Upper lobe of right lung (tissue), 1 donor: ENCODE measurements around the gene EFCAB5. TPM values are rescaled to one million over a fixed set of nuclear protein-coding genes. Genes with fewer than 3 reads are reported as not detected.
"Not testable (repeated sequence)": the region's sequence is repeated elsewhere in the genome, so short reads cannot be mapped to it uniquely, and the experiment has no call there.

Source experiments
- ATAC-seq: fragments of 200-7000 bp; cut with Tn5 transposase; one replicate; pipeline ENCODE4 v1.9.1; 2020; ENCODE audit warnings: mild to moderate bottlenecking, moderate library complexity
- DNase-seq: peaks from one replicate; pipeline ENCODE4 v3.0.0-alpha.2; 2020
- H3K27ac ChIP-seq: fragments of 200-600 bp; one replicate; pipeline ENCODE4 v1.8.0; 2022
- H3K27me3 ChIP-seq: fragments of 200-600 bp; one replicate; pipeline ENCODE4 v1.8.0; 2022; ENCODE audit warnings: mild to moderate bottlenecking
- H3K36me3 ChIP-seq: fragments of 200-600 bp; one replicate; pipeline ENCODE4 v1.8.0; 2022
- H3K4me1 ChIP-seq: fragments of 200-600 bp; one replicate; pipeline ENCODE4 v1.8.0; 2022
- H3K4me3 ChIP-seq: fragments of 200-600 bp; one replicate; pipeline ENCODE4 v1.8.0; 2022; ENCODE audit warnings: mild to moderate bottlenecking
- H3K9me3 ChIP-seq: fragments of 200-600 bp; one replicate; pipeline ENCODE4 v1.8.0; 2022
- intact Hi-C: fragments of 100-400 bp; cut with DNase I; formaldehyde crosslinking; loops from one replicate; pipeline ENCODE4 v1.11.0; 2022
- long read RNA-seq: library from polyadenylated mRNA; unstranded; transcript quantifications from one replicate; pipeline ENCODE4 v2.0.0, GENCODE V29; 2021
- total RNA-seq: library from RNA; stranded (reverse); fragmentation: NEBNext Ultra II Directional; extraction: Animal tissue kit (Norgen Biotek cat#: 25700); gene quantifications from one replicate; pipeline ENCODE4 v1.2.1, GENCODE V29; 2021
- TF ChIP-seq, protein P1 (sequence below): fragments of 200-600 bp; IDR thresholded peaks from one replicate; pipeline ENCODE4 v1.8.0; 2022; ENCODE audit warnings: antibody characterized with exemption
- donor health status: DM: no; HTN: yes; CAD: no; lungs with severe emphysema.

EFCAB5 gene
- 1.1 TPM for total RNA-seq
- long read RNA-seq, partial matches to known transcripts = 0 of 1 reads
- long read RNA-seq, other reads (novel, unspliced or antisense) = 1 of 1 reads

DNA sequence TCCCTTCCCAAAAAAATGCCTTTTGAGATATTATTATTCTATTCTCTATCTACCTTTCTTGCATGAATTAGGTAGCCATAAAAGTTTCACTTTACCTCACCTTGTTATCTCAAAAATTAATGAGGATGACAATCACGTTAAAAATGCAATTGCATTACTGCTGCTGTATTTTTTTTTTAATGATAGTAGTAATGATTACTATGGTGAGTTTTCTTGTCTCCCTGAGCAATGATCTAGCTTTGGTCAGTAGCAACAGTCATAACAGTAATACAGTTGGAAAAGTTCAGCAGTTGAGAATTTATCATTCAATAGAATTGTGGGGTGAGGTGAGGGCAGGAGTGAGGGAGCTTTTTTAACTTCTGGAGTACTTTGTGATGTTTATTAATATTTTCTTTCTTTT lies at the start of gene EFCAB5:
TSS of gene EFCAB5 (plus strand) at position 301 of the 400 bp plus-strand sequence. CDS start 163 bp downstream, outside the sequence.
- TF ChIP-seq, protein P1, sequence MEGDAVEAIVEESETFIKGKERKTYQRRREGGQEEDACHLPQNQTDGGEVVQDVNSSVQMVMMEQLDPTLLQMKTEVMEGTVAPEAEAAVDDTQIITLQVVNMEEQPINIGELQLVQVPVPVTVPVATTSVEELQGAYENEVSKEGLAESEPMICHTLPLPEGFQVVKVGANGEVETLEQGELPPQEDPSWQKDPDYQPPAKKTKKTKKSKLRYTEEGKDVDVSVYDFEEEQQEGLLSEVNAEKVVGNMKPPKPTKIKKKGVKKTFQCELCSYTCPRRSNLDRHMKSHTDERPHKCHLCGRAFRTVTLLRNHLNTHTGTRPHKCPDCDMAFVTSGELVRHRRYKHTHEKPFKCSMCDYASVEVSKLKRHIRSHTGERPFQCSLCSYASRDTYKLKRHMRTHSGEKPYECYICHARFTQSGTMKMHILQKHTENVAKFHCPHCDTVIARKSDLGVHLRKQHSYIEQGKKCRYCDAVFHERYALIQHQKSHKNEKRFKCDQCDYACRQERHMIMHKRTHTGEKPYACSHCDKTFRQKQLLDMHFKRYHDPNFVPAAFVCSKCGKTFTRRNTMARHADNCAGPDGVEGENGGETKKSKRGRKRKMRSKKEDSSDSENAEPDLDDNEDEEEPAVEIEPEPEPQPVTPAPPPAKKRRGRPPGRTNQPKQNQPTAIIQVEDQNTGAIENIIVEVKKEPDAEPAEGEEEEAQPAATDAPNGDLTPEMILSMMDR = no peak
- DNase-seq (no peak), ATAC-seq (no peak)
- H3K36me3 ChIP-seq = no peaks in the 10 kb centered on the region
- no peak within 1 kb of the TSS for H3K4me3 ChIP-seq
- no peak within 1 kb of the TSS for H3K27ac ChIP-seq
- intact Hi-C loops = no loop called here
- H3K27me3 ChIP-seq = no peaks in the 10 kb centered on the region
- H3K4me1 ChIP-seq = no peaks in the 10 kb centered on the region
- H3K9me3 ChIP-seq = no peaks in the 10 kb centered on the region

DNA sequence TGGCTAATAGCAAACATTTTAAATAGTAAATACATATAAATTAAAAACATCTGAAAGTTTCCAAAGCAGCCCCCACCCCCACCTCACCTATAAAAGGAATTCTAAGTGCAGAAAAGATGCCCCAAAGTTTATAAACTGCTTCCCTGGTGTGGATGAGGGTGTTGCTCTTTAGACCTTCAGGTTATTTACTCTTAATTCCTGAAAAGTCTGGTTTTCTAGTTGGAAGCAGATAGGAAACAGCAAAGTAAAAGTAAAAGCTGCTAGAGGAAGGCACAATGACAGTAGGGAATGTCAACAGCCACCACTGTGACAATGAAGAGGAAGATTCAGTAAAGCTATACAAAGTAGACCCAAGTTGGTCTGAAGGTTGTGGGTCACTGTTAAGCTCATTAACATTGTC lies 49.2 kb upstream of the EFCAB5 start:
- no peak overlapping the region for H3K27ac ChIP-seq
- intact Hi-C loops = no loop called here
- no peaks in the 10 kb centered on the region for H3K27me3 ChIP-seq
- H3K36me3 ChIP-seq = no peaks in the 10 kb centered on the region
- DNase-seq (no peak), ATAC-seq (no peak)
- H3K4me1 ChIP-seq = no peaks in the 10 kb centered on the region
- no peak overlapping the region for H3K4me3 ChIP-seq
- TF ChIP-seq, protein P1 = no peak
- no peaks in the 10 kb centered on the region for H3K9me3 ChIP-seq

DNA sequence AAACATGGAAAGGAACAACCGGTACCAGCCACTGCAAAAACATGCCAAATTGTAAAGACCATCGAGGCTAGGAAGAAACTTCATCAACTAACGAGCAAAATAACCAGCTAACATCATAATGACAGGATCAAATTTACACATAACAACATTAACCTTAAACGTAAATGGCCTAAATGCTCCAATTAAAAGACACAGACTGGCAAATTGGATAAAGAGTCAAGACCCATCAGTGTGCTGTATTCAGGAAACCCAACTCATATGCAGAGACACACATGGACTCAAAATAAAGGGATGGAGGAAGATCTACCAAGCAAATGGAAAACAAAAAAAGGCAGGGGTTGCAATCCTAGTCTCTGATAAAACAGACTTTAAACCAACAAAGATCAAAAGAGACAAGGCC lies 44.3 kb upstream of the EFCAB5 start:
- intact Hi-C loops, H3K4me3 ChIP-seq, ATAC-seq, DNase-seq, H3K36me3 ChIP-seq, H3K4me1 ChIP-seq, H3K9me3 ChIP-seq, H3K27ac ChIP-seq, H3K27me3 ChIP-seq: not testable (repeated sequence)

DNA sequence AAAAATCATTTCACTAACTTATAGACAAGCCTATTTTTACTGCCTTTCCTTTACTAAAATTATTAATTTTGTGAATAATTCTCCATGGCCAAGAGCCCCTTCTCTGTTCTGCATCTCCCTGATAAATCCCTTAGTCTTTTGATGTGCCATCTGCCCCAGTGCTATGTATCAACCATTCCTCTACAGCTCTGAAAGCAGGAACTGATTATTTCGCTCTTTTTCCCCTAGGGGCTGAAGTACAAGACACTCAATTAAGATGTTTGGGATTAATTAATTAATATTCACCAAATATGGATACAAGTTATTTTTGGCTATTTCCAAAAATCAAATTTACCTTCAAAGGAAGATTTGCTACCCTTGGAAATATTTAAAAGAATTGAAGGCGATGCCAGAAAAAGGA lies 38.0 kb upstream of the EFCAB5 start:
- TF ChIP-seq, protein P1 = no peak
- Histone ChIP-seq H3K27me3 (no peaks in the 10 kb centered on the region), H3K9me3 (no peaks in the 10 kb centered on the region), H3K36me3 (no peaks in the 10 kb centered on the region), H3K4me3 (no peak overlapping the region), H3K27ac (no peak overlapping the region), H3K4me1 (peaks cover 3% of the 10 kb centered on the region)
- DNase-seq (no peak), ATAC-seq (no peak)
- intact Hi-C loops = no loop called here

DNA sequence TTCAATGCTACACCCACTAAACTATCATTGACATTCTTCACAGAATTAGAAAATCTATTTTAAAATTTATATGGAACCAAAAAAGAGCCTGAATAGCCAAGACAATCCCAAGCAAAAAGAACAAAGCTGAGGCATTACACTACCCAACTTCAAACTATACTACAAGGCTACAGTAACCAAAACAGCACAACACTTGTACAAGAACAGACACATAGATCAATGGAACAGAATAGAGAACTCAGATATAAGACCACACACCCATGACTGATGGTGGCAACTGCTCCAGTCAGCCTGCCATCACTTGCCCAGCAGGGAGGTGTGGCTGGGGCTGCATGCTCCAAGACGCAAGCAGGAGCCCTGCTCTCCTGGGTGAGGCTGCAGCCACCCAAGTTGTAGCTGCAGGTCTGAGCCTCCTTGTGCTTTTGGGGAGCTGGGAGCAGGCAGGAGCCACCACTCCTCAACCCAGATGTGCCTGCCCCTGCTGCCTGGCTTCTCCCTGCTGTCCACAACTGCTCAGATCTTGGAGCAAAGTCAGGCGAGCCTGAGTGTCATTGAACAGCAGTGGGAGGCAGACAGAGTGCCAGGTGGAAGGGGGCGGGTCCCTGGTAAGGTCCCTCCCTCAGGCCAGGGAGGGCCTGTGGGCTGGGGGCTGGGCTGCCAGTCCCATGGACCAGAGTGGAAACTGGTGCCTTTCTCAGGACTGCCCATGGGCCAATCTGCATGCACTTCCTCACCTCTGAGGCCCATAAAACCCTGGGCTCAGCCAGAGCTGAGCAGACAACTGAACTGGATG lies 36.2 kb upstream of the EFCAB5 start:
- intact Hi-C loops = no loop called here
- Histone ChIP-seq H3K36me3 (no peaks in the 10 kb centered on the region), H3K4me3 (no peak overlapping the region), H3K27ac (no peak overlapping the region), H3K9me3 (no peaks in the 10 kb centered on the region), H3K27me3 (no peaks in the 10 kb centered on the region), H3K4me1 (peaks cover 3% of the 10 kb centered on the region)
- TF ChIP-seq, protein P1 = no peak
- DNase-seq = no peak
- peak; percentile 25 for ATAC-seq

DNA sequence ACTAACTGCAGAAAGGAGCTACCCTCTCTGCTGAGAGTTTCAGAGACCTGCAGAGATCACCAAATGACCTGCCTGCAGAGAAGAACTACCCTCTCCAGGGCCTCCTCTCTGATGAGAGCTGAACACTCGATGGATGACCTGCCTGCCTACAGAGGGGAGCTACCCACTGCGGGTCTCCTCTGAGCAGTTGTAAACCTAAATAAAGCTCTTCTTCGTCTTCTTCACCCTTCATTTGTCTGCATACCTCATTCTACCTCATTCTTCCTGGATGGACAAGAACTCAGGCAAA lies 35.6 kb upstream of the EFCAB5 start:
- no peak for DNase-seq
- Histone ChIP-seq H3K4me3 (no peak overlapping the region), H3K27ac (no peak overlapping the region), H3K27me3 (no peaks in the 10 kb centered on the region), H3K4me1 (peaks cover 3% of the 10 kb centered on the region), H3K9me3 (no peaks in the 10 kb centered on the region), H3K36me3 (no peaks in the 10 kb centered on the region)
- ATAC-seq = no peak
- TF ChIP-seq, protein P1 = no peak
- intact Hi-C loops = no loop called here
